Naive thymus-derived CD4-positive, alpha-beta T cell (primary cell): ENCODE data around the gene CERS6. TPM values are rescaled to one million over a fixed set of nuclear protein-coding genes. Genes with fewer than 3 reads are reported as not detected.

Source experiments
- ATAC-seq: fragments of 150-1000 bp; cut with Tn5 transposase; 2 replicates; pipeline ENCODE4 v1.10.0; 2021; ENCODE audit warnings: mild to moderate bottlenecking, moderate library complexity
- CTCF ChIA-PET: fragments of 350-600 bp; sonication (Branson Sonifier 250); formaldehyde crosslinking; loops from one replicate; lab custom pipeline; 2021; ENCODE audit warnings: antibody characterized with exemption; lab: Charles Lee
- POLR2A ChIA-PET: fragments of 350-600 bp; sonication (Branson Sonifier 250); formaldehyde crosslinking; loops from one replicate; lab custom pipeline; 2021; ENCODE audit warnings: antibody characterized with exemption, inconsistent platforms; lab: Charles Lee
- DNase-seq, 9 donors: peaks; one replicate each; pipeline versions ENCODE4 v3.0.0 to v3.0.0-alpha.2; 2020 to 2022; ENCODE audit warnings: mixed read lengths in 1 of 9
- H3K27ac ChIP-seq: one replicate; pipeline ENCODE4 v1.7.0; 2013; ENCODE audit warnings: mild to moderate bottlenecking, low read depth, low read length, moderate library complexity
- H3K27me3 ChIP-seq, 2 donors: one replicate each; pipeline ENCODE4 v1.7.0; 2013; ENCODE audit warnings: low read length in 2 of 2, mild to moderate bottlenecking in 2 of 2, moderate library complexity in 2 of 2; ENCODE audit not compliant: control insufficient read depth in 2 of 2, insufficient read depth in 2 of 2
- H3K36me3 ChIP-seq, 3 experiments: 1 replicate in 2 of 3; 2 replicates in 1 of 3; pipeline ENCODE4 v1.7.0; 2013; ENCODE audit warnings: low read length in 3 of 3, mild to moderate bottlenecking in 3 of 3, moderate library complexity in 1 of 3; ENCODE audit not compliant: insufficient read depth in 3 of 3, control insufficient read depth in 2 of 3
- H3K4me1 ChIP-seq, 2 donors: one replicate each; pipeline ENCODE4 v1.7.0; 2013; ENCODE audit warnings: low read length in 2 of 2, mild to moderate bottlenecking in 2 of 2, moderate library complexity in 1 of 2; ENCODE audit not compliant: control insufficient read depth in 2 of 2, insufficient read depth in 2 of 2
- H3K4me3 ChIP-seq: 2 replicates; pipeline ENCODE4 v1.7.0; 2013; ENCODE audit warnings: mild to moderate bottlenecking, low read length
- H3K9me3 ChIP-seq, 3 experiments: 1 replicate in 2 of 3; 2 replicates in 1 of 3; pipeline ENCODE4 v1.7.0; 2013; ENCODE audit warnings: low read length in 3 of 3; ENCODE audit not compliant: control insufficient read depth in 2 of 3
- H3K27ac Mint-ChIP-seq, 9 donors: one replicate each; pipeline ENCODE4 v1.8.0; 2020 to 2022; ENCODE audit warnings: mixed read lengths in 9 of 9, mild to moderate bottlenecking in 8 of 9, moderate library complexity in 5 of 9, inconsistent platforms in 2 of 9
- H3K27me3 Mint-ChIP-seq, 5 donors: one replicate each; pipeline ENCODE4 v1.8.0; 2021 to 2022; ENCODE audit warnings: mixed read lengths in 5 of 5, mild to moderate bottlenecking in 1 of 5
- H3K36me3 Mint-ChIP-seq, 5 donors: one replicate each; pipeline ENCODE4 v1.8.0; 2020 to 2022; ENCODE audit warnings: mixed read lengths in 5 of 5, mild to moderate bottlenecking in 3 of 5, inconsistent platforms in 1 of 5
- H3K4me1 Mint-ChIP-seq, 7 donors: one replicate each; pipeline ENCODE4 v1.8.0; 2020 to 2022; ENCODE audit warnings: mixed read lengths in 7 of 7, mild to moderate bottlenecking in 3 of 7, inconsistent platforms in 1 of 7
- H3K4me3 Mint-ChIP-seq, 10 donors: one replicate each; pipeline ENCODE4 v1.8.0; 2020 to 2022; ENCODE audit warnings: mild to moderate bottlenecking in 10 of 10, mixed read lengths in 10 of 10, moderate library complexity in 6 of 10, inconsistent platforms in 2 of 10
- H3K9me3 Mint-ChIP-seq, 11 donors: one replicate each; pipeline ENCODE4 v1.8.0; 2020 to 2022; ENCODE audit warnings: mixed read lengths in 11 of 11, mild to moderate bottlenecking in 4 of 11, inconsistent platforms in 1 of 11, moderate library complexity in 1 of 11
- intact Hi-C, 2 donors: fragments of 100-400 bp; cut with micrococcal nuclease; formaldehyde crosslinking; loops; one replicate each; pipeline ENCODE4 v1.15.1; 2023
- polyA plus RNA-seq, 2 donors: library from polyadenylated mRNA; unstranded; fragments of 300-500 nt; fragmentation: Illumina TruSeq; gene quantifications; one replicate each; pipeline ENCODE4 v1.2.3, GENCODE V29; 2021
- total RNA-seq, 6 experiments: library from RNA in 5 of 6; stranded (reverse) in 5 of 6; gene quantifications; 1 replicate in 5 of 6; 2 replicates in 1 of 6; pipeline ENCODE4 v1.2.3 and lab custom pipeline; 2021 to 2026

The CERS6 gene
- total and polyA plus RNA-seq, 7 experiments from 2014 or later, result 9.1 to 28.4 (median 19.7) TPM

DNA sequence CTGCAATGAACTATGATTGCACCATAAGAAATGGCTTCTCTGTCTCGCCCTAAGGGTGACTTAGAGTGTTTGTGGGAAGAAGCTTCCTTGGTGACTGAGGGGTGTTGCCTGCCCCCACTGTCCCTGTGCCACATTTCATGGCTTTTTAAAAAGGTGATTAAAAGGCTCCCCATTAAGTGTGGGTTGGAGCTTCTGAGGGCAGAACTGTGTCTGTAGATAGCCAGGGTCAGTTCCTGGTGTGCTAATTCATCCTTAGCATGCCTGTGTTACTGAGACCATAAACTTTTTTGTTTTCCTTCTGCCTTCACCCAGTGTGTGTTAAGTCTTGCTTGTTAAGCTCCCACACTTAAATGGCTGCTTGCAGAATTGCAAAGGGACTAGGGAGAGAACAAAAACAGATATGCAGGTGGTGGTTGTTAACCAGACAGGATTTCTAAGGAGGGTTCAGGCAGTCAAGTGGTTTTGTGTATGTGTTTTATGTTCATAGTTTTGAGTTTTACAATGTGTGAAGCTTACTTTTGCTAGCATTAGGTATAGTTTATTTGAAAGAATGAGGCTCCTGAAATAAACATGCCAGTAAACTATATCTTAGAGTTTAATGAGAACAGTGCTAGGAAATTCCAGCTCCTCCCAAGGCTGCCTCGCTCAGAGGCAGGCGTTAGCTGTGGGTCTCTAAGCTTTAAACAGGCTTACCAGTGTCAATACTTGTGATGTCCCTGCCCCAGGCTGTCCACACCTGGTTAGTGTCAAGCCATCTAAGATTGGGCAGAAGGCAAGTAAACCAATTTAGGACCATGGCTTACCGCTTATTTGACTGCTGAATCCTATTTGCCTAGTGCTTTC, 14.5 kb downstream of the CERS6 start:
- intact Hi-C loops, result loop anchor here in 1 of 2 donors (2.0 kb wide), 1 partner anchor 14 kb away; no protein-coding TSS in a partner anchor
- peak overlapping the region in 5 of 10 donors; percentile 22 to 65 (median 37) for H3K4me3 Mint-ChIP-seq
- Histone ChIP-seq H3K27me3 (no peaks in the 10 kb centered on the region), H3K9me3 (no peaks in the 10 kb centered on the region), H3K4me3 (no peak overlapping the region), H3K36me3 (no peaks in the 10 kb centered on the region), H3K4me1 (peaks cover 0 to 32% of the 10 kb centered on the region in 2 donors), H3K27ac (no peak overlapping the region)
- CTCF ChIA-PET, result no interaction called here
- H3K27ac Mint-ChIP-seq, result peak overlapping the region in 8 of 9 donors; percentile 4 to 84 (median 40)
- POLR2A ChIA-PET, result interaction anchor here (0.8 to 1.0 kb wide), 2 partner anchors 11 to 20 kb away, joined by 4 to 5 read pairs; no protein-coding TSS in a partner anchor
- H3K36me3 Mint-ChIP-seq, result peaks cover 0 to 18% (median 5%) of the 10 kb centered on the region in 5 donors
- peaks cover 0 to 3% (median 0%) of the 10 kb centered on the region in 11 donors for H3K9me3 Mint-ChIP-seq
- ATAC-seq, result peak; percentile 20
- no peaks in the 10 kb centered on the region for H3K27me3 Mint-ChIP-seq
- H3K4me1 Mint-ChIP-seq, result peaks cover 41 to 94% (median 88%) of the 10 kb centered on the region in 7 donors
- DNase-seq, result no peak

DNA sequence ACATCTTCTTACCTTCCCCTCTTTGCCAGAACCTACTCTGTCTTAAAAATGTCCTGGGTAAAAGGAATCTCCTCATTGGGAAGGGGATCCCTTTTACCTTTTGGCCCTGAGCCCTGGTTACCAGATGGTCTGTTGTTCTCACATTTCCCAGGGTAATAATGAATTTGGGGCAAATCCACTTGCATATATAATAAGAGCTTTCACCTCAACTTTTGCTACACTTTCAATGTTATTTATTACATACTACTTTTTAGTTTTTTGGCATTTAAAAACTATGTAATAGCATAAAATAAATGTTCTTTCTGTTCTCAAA, 15.0 kb downstream of the CERS6 start:
- Histone ChIP-seq H3K36me3 (no peaks in the 10 kb centered on the region), H3K27ac (no peak overlapping the region), H3K9me3 (no peaks in the 10 kb centered on the region), H3K4me3 (no peak overlapping the region), H3K27me3 (no peaks in the 10 kb centered on the region), H3K4me1 (peaks cover 0 to 30% of the 10 kb centered on the region in 2 donors)
- Mint-ChIP-seq H3K9me3 (peaks cover 0 to 3% (median 0%) of the 10 kb centered on the region in 11 donors), H3K27me3 (no peaks in the 10 kb centered on the region), H3K4me3 (peak overlapping the region in 2 of 10 donors; percentile 30 to 38), H3K4me1 (peaks cover 36 to 94% (median 88%) of the 10 kb centered on the region in 7 donors), H3K36me3 (peaks cover 0 to 18% (median 5%) of the 10 kb centered on the region in 5 donors), H3K27ac (peak overlapping the region in 5 of 9 donors; percentile 9 to 84 (median 51))
- DNase-seq, result no peak
- ChIA-PET POLR2A (interaction anchor here (0.8 kb wide), 1 partner anchor 19 kb away, joined by 5 read pairs; no protein-coding TSS in a partner anchor), CTCF (no interaction called here)
- ATAC-seq, result no peak
- intact Hi-C loops, result loop anchor here in 1 of 2 donors (2.0 kb wide), 1 partner anchor 14 kb away; no protein-coding TSS in a partner anchor

DNA sequence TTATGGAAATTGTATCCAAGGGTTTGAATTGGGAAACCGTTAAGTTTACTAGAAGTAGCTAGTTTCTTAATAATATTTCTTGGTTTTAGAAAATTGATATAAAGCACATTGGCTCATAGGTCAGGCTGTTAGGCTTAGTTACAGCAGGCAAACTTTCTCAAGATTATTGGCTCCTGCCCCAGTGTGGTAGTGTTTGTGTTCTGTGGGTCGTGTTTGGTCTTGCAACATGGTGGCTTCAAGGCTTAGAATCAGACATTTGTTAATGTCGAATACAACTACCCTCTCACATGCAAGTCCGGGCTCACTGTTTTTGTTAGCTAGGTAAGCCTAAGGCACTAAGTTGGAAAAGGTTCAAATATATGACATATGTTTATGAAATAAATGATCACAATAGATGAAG, 19.6 kb downstream of the CERS6 start:
- H3K9me3 ChIP-seq, result no peaks in the 10 kb centered on the region
- intact Hi-C loops, result loop anchor here in 1 of 2 donors (1.0 kb wide), 1 partner anchor 8 kb away; no protein-coding TSS in a partner anchor
- Mint-ChIP-seq H3K9me3 (peaks cover 0 to 3% (median 0%) of the 10 kb centered on the region in 11 donors), H3K4me1 (peaks cover 11 to 91% (median 80%) of the 10 kb centered on the region in 7 donors), H3K36me3 (peaks cover 0 to 18% (median 7%) of the 10 kb centered on the region in 5 donors), H3K27ac (peak overlapping the region in 4 of 9 donors; percentile 48 to 84 (median 52)), H3K27me3 (no peaks in the 10 kb centered on the region), H3K4me3 (no peak overlapping the region)
- H3K4me3 ChIP-seq, result no peak overlapping the region
- DNase-seq (no peak), ATAC-seq (no peak)
- CTCF ChIA-PET, result interaction anchor here (1.1 to 1.3 kb wide), 2 partner anchors 12 to 15 kb away, joined by 3 to 4 read pairs; no protein-coding TSS in a partner anchor
- no peak overlapping the region for H3K27ac ChIP-seq
- POLR2A ChIA-PET, result interaction anchor here (1.2 kb wide), 2 partner anchors 14 to 53 kb away, joined by 3 to 4 read pairs; no protein-coding TSS in a partner anchor
- no peaks in the 10 kb centered on the region for H3K36me3 ChIP-seq
- no peaks in the 10 kb centered on the region for H3K27me3 ChIP-seq
- H3K4me1 ChIP-seq, result peaks cover 0 to 18% of the 10 kb centered on the region in 2 donors

- Mint-ChIP-seq H3K36me3 (peaks cover 0 to 8% (median 4%) of the 10 kb centered on the region in 5 donors), H3K9me3 (peaks cover 0 to 3% (median 0%) of the 10 kb centered on the region in 11 donors), H3K27ac (peak overlapping the region in 4 of 9 donors; percentile 12 to 45 (median 43)), H3K27me3 (peaks cover 0 to 1% (median 0%) of the 10 kb centered on the region in 5 donors), H3K4me1 (peaks cover 11 to 92% (median 82%) of the 10 kb centered on the region in 7 donors), H3K4me3 (no peak overlapping the region)
- ATAC-seq (no peak), DNase-seq (no peak)
- Histone ChIP-seq H3K4me1 (peaks cover 0 to 18% of the 10 kb centered on the region in 2 donors), H3K4me3 (no peak overlapping the region), H3K27me3 (no peaks in the 10 kb centered on the region), H3K27ac (no peak overlapping the region), H3K9me3 (no peaks in the 10 kb centered on the region), H3K36me3 (no peaks in the 10 kb centered on the region)
- intact Hi-C loops, result no loop called here
- CTCF ChIA-PET, result no interaction called here
- POLR2A ChIA-PET, result interaction anchor here (0.5 kb wide), 1 partner anchor 9 kb away, joined by 3 read pairs; no protein-coding TSS in a partner anchor
Measured at GRCh38 chr2:168478206-168478605, 22.1 kb downstream of the CERS6 start.

DNA sequence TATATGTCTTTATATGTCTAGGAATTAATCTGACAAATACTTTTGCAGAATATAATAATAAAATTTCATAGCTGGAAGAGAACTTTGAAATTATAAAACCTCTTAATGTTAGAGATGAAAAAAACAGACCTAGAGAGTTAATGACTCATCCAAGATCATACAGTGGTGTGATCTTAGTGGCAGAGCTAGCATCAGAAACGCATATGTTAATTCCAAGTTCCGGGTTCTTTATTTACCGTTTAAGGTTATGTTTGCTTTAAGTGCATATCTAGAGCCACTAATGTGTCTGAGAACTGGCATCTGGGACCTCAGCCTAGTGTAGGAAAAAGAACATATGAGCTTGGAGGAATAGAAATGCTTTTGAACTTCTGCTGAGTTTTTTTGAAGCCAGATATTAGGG, 24.3 kb downstream of the CERS6 start:
- CTCF ChIA-PET, result no interaction called here
- Histone ChIP-seq H3K4me1 (peaks cover 0 to 18% of the 10 kb centered on the region in 2 donors), H3K4me3 (no peak overlapping the region), H3K27me3 (no peaks in the 10 kb centered on the region), H3K9me3 (no peaks in the 10 kb centered on the region), H3K27ac (no peak overlapping the region), H3K36me3 (no peaks in the 10 kb centered on the region)
- peaks cover 0 to 2% (median 0%) of the 10 kb centered on the region in 5 donors for H3K27me3 Mint-ChIP-seq
- peak overlapping the region in 1 of 10 donors; percentile 34 for H3K4me3 Mint-ChIP-seq
- DNase-seq (no peak), ATAC-seq (no peak)
- intact Hi-C loops, result no loop called here
- H3K4me1 Mint-ChIP-seq, result peaks cover 16 to 92% (median 83%) of the 10 kb centered on the region in 7 donors
- peaks cover 0 to 3% (median 1%) of the 10 kb centered on the region in 11 donors for H3K9me3 Mint-ChIP-seq
- H3K36me3 Mint-ChIP-seq, result peaks cover 0 to 13% (median 2%) of the 10 kb centered on the region in 5 donors
- peak overlapping the region in 3 of 9 donors; percentile 20 to 67 (median 50) for H3K27ac Mint-ChIP-seq
- POLR2A ChIA-PET, result interaction anchor here (0.5 to 2.1 kb wide), 2 partner anchors 10 to 188 kb away, joined by 3 to 10 read pairs; no protein-coding TSS in a partner anchor

- no peak overlapping the region for H3K27ac ChIP-seq
- no peaks in the 10 kb centered on the region for H3K36me3 ChIP-seq
- intact Hi-C loops, result no loop called here
- no peaks in the 10 kb centered on the region for H3K27me3 ChIP-seq
- H3K4me3 ChIP-seq, result no peak overlapping the region
- DNase-seq, result no peak
- Mint-ChIP-seq H3K36me3 (peaks cover 0 to 18% (median 6%) of the 10 kb centered on the region in 5 donors), H3K27me3 (peaks cover 0 to 2% (median 0%) of the 10 kb centered on the region in 5 donors), H3K27ac (peak overlapping the region in 5 of 9 donors; percentile 8 to 71 (median 56)), H3K4me3 (peak overlapping the region in 3 of 10 donors; percentile 15 to 34 (median 31)), H3K9me3 (peaks cover 0 to 6% (median 3%) of the 10 kb centered on the region in 11 donors), H3K4me1 (peaks cover 16 to 91% (median 80%) of the 10 kb centered on the region in 7 donors)
- H3K4me1 ChIP-seq, result peaks cover 0 to 15% of the 10 kb centered on the region in 2 donors
- no peak for ATAC-seq
- ChIA-PET CTCF (interaction anchor here (1.0 to 1.1 kb wide), 2 partner anchors 12 to 134 kb away, joined by 3 to 4 read pairs; no protein-coding TSS in a partner anchor), POLR2A (interaction anchor here (0.9 to 2.1 kb wide), 2 partner anchors 9 to 11 kb away, joined by 4 to 10 read pairs; no protein-coding TSS in a partner anchor)
- H3K9me3 ChIP-seq, result no peaks in the 10 kb centered on the region
Measured at GRCh38 chr2:168480825-168481585, 24.9 kb downstream of the CERS6 start.
